ENCODE results near the gene KRT33A.

KRT33A gene

GRCh38 chr17:41301204-41301790 lies 49.3 kb downstream of the KRT33A start:
- no peak for DNase-seq

- DNase-seq: no peak
These were observed 52.0 kb downstream of the KRT33A start for GRCh38 chr17:41298458-41299135.

- DNase-seq: no peak
These were observed 53.8 kb downstream of the KRT33A start for GRCh38 chr17:41296846-41297245.
